Measurements from ENCODE around the gene ABHD4. TPM values are rescaled to one million over a fixed set of nuclear protein-coding genes. Genes with fewer than 3 reads are reported as not detected.
A peak's percentile ranks its signal among the peaks of the same experiment; 100 is the strongest.

ABHD4 gene
- total RNA-seq, 2 experiments from 2014 or later = 8.6 to 9.4 TPM

DNA sequence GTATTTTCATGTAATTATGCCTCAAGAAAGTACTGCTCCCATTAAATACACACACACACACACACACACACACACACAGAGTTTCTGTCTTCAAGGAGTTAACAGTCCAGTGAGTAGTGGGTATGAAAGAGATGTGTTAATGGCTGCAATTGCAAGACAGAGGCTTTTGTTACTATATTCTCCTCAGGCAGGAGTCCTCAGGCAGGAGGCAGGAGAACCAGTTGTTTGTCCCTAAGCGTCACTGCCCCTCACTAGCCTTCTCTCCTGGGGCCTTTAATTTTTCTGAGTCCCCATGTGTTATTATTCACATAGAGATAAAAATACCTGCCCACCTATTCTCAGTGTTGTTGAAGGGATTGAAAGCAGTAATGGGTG lies 40.3 kb upstream of the ABHD4 start:
- POLR2A ChIA-PET = interaction anchor here (0.8 to 14.7 kb wide), 9 partner anchors 8 to 91 kb away, joined by 3 to 575 read pairs (median 5); partner anchors contain the start of gene DAD1
- H3K9me3 Mint-ChIP-seq = no peaks in the 10 kb centered on the region

DNA sequence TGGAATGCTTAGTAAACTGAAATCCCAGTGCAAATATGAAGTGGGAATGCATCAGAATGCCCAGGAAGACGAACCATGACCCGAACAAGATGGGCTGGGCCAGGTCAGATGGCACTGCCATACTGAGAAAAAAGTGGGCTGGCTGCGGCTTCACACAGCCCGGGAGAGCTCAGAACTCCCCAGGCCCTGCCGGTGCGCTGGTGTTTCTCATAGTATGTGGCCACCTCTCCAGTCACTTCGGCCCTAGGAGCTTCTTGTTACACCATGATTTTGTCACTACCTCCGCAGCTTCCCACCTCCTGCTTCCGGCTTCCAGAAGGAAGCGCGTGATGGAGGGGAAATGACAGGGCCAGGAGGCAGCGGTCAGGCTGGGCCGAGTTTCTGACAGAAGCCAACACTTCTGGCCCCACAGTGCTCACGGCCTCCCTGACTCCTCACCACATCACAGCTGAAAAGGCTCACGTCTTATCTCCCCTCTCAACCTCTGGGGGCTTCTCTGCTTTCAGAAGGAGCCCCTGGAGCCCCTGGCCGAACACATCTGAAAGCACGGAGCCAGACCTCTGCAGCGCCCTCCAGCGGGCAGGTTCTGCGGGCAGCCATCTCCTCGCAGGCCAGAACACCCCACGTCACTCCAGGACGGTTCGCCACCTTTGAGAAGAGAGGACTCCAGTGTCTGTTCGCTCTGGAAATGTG lies 39.7 kb upstream of the ABHD4 start:
- peak; percentile 91 for DNase-seq
- ChIA-PET CTCF (interaction anchor here (0.7 to 5.2 kb wide), 18 partner anchors 9 to 824 kb away, joined by 3 to 259 read pairs (median 3); no protein-coding TSS in a partner anchor), POLR2A (interaction anchor here (0.8 to 14.7 kb wide), 8 partner anchors 9 to 52 kb away, joined by 3 to 575 read pairs (median 6); partner anchors contain the start of gene DAD1)
- Mint-ChIP-seq H3K27me3 (peaks cover 3% of the 10 kb centered on the region), H3K4me1 (ENCODE audit: low read depth) (peaks cover 80% of the 10 kb centered on the region), H3K9me3 (no peaks in the 10 kb centered on the region), H3K36me3 (ENCODE audit: low read depth) (peaks cover 27% of the 10 kb centered on the region), H3K27ac (peak overlapping the region; percentile 94), H3K4me3 (peak overlapping the region; percentile 82)
- TF ChIP-seq CTCF (IDR thresholded peaks at IDR 0.05) = peak; percentile 75
- intact Hi-C loops (cut with micrococcal nuclease) = loop anchor here (5.0 to 10.0 kb wide), 3 partner anchors 641 to 814 kb away; no protein-coding TSS in a partner anchor
- peak; percentile 7 for ATAC-seq

More for the DNA sequence above, 40.3 kb upstream of the ABHD4 start:
- peak overlapping the region; percentile 94 for H3K27ac Mint-ChIP-seq
- ATAC-seq = no peak
- peak; percentile 19 for DNase-seq
- H3K4me3 Mint-ChIP-seq = peak overlapping the region; percentile 82
- CTCF ChIA-PET = interaction anchor here (0.7 to 5.2 kb wide), 18 partner anchors 8 to 823 kb away, joined by 3 to 259 read pairs (median 3); no protein-coding TSS in a partner anchor
- TF ChIP-seq CTCF (IDR thresholded peaks at IDR 0.05) = no peak
- intact Hi-C loops (cut with micrococcal nuclease) = loop anchor here (1.0 to 10.0 kb wide), 4 partner anchors 12 to 813 kb away; no protein-coding TSS in a partner anchor
- peaks cover 29% of the 10 kb centered on the region for H3K36me3 Mint-ChIP-seq (ENCODE audit: low read depth)
- peaks cover 81% of the 10 kb centered on the region for H3K4me1 Mint-ChIP-seq (ENCODE audit: low read depth)
- H3K27me3 Mint-ChIP-seq = peaks cover 3% of the 10 kb centered on the region

- ChIA-PET POLR2A (interaction anchor here (1.0 to 15.6 kb wide), 8 partner anchors 8 to 92 kb away, joined by 4 to 575 read pairs (median 105); partner anchors contain the start of gene DAD1), CTCF (interaction anchor here (1.0 to 5.2 kb wide), 7 partner anchors 9 to 341 kb away, joined by 3 to 259 read pairs (median 6); no protein-coding TSS in a partner anchor)
- ATAC-seq = no peak
- H3K27me3 Mint-ChIP-seq = peaks cover 3% of the 10 kb centered on the region
- peak overlapping the region; percentile 94 for H3K27ac Mint-ChIP-seq
- peaks cover 81% of the 10 kb centered on the region for H3K4me1 Mint-ChIP-seq (ENCODE audit: low read depth)
- no peak for TF ChIP-seq CTCF (IDR thresholded peaks at IDR 0.05)
- DNase-seq = no peak
- intact Hi-C loops (cut with micrococcal nuclease) = loop anchor here (5.0 to 10.0 kb wide), 3 partner anchors 642 to 814 kb away; no protein-coding TSS in a partner anchor
- H3K9me3 Mint-ChIP-seq = no peaks in the 10 kb centered on the region
- H3K36me3 Mint-ChIP-seq (ENCODE audit: low read depth) = peaks cover 28% of the 10 kb centered on the region
- H3K4me3 Mint-ChIP-seq = peak overlapping the region; percentile 82
Measured at GRCh38 chr14:22559041-22559440, 39.1 kb upstream of the ABHD4 start.

DNA sequence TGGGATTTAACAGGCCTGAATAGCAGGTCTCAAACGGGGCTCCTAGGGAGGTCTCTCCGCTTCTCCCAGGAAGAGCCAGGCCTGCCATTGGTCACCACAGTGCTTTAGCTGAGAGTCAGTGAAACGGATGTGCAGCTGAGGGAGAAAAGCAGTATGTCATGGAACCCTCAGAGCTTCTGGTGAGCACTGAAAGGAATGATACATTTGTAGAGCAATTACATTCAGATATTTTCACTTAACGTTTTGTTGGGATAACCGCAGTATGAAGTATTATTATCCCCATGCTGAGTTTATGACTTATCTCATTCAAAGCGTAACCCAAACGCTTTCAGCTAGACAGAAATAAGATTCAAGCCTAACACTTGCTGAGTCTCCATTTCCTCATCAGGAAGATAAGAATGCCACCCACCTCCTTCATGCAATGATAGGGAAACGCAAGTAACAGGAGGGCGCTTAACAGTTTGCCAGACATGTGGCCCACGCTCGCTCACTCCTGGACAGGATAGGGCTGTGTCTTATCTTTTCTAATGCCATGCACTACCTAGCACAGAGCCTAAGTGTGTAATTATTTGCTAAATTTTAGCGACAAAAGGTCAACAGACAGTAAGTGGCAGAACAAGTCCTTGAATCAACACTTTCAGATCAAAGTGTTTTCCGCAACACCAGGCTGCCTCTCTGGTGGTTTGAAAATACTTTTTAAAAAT lies 37.3 kb upstream of the ABHD4 start:
- Mint-ChIP-seq H3K36me3 (ENCODE audit: low read depth) (peaks cover 44% of the 10 kb centered on the region), H3K4me1 (ENCODE audit: low read depth) (peaks cover 82% of the 10 kb centered on the region), H3K9me3 (no peaks in the 10 kb centered on the region), H3K27me3 (peaks cover 3% of the 10 kb centered on the region), H3K4me3 (peak overlapping the region; percentile 62), H3K27ac (peak overlapping the region; percentile 94)
- no peak for TF ChIP-seq CTCF (IDR thresholded peaks at IDR 0.05)
- DNase-seq (peak; percentile 58), ATAC-seq (no peak)
- ChIA-PET POLR2A (interaction anchor here (0.5 to 15.6 kb wide), 18 partner anchors 8 to 465 kb away, joined by 3 to 397 read pairs (median 4); partner anchors contain the start of genes DAD1 and LRP10), CTCF (interaction anchor here (0.7 to 5.2 kb wide), 33 partner anchors 9 to 838 kb away, joined by 3 to 259 read pairs (median 3); partner anchors contain the start of genes DAD1, MRPL52 and REM2)
- intact Hi-C loops (cut with micrococcal nuclease) = loop anchor here (10.0 kb wide), 2 partner anchors 256 to 336 kb away; no protein-coding TSS in a partner anchor

Data from activated CD8-positive, alpha-beta T cell treated with anti-CD3 and anti-CD28 coated beads for 36 hours (primary cell).